Measurements from ENCODE around the gene LDB3.

The LDB3 gene

GRCh38 chr10:86684331-86685097, 16.2 kb downstream of the LDB3 start:
- H3K4me1 Mint-ChIP-seq (ENCODE audit: low read depth): no peaks in the 10 kb centered on the region
- H3K27me3 Mint-ChIP-seq: no peaks in the 10 kb centered on the region
- no peaks in the 10 kb centered on the region for H3K9me3 Mint-ChIP-seq
- H3K4me3 Mint-ChIP-seq: no peak overlapping the region
- H3K27ac Mint-ChIP-seq: no peak overlapping the region
- H3K36me3 Mint-ChIP-seq (ENCODE audit: low read depth): no peaks in the 10 kb centered on the region

DNA sequence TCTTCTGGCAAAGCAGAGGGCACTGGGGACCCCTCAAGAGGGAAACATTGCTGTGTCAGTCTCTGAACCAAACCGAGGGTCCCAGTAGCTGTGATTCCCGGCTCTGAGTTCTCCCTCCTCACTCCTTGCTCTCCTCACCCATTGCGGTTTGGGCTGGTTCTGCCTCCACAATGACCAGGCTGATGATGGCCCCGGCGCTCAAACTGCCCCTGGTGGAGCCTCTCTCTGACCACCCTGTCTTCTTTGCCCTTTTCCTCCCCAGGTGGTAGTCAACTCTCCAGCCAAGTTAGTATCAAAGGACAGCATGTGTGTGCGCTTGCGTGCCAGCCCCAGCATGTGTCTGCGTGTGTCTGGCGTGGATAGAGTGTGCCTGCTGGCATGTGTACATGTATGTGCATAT, 17.1 kb downstream of the LDB3 start:
- no peaks in the 10 kb centered on the region for H3K36me3 Mint-ChIP-seq (ENCODE audit: low read depth)
- H3K27me3 Mint-ChIP-seq: no peaks in the 10 kb centered on the region
- H3K4me1 Mint-ChIP-seq (ENCODE audit: low read depth): no peaks in the 10 kb centered on the region
- H3K27ac Mint-ChIP-seq: no peak overlapping the region
- H3K9me3 Mint-ChIP-seq: no peaks in the 10 kb centered on the region
- no peak overlapping the region for H3K4me3 Mint-ChIP-seq

DNA sequence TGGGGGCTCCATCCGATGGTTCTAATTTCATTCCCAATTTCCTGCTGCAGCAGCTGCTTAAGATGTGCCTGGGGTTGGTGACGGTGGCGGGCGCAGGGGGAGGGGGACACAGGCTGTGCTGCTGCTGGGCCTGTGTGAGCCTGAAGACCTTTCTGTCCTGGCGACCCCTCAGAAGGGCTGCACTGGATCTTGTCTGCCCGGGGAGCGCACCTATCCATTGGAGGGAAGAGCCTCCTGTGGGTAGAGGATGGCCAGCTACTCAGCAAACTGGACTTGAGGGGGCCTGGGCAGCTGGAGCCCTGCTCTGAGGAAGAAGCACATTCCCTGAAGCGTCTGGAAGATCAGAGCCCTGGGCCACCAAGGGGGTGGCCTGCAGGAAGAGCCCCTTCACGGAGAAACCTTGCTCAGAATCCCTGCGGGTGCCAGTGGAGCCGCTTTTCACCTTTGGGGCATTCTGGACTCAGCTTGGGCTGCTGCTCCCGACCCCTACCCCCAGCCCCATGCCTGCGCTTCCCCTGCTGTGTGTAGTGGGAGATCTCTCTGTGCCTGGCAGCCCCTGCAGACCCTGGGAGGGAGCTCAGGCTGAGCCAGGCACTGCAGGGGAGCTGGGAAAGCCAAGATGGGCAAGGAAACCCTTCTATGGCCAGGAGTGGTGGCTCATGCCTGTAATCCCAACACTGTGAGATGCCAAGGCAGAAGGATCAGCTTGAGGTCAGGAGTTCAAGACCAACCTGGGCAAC, 17.8 kb downstream of the LDB3 start:
- H3K27me3 Mint-ChIP-seq: no peaks in the 10 kb centered on the region
- H3K4me1 Mint-ChIP-seq (ENCODE audit: low read depth): no peaks in the 10 kb centered on the region
- no peak overlapping the region for H3K27ac Mint-ChIP-seq
- H3K4me3 Mint-ChIP-seq: no peak overlapping the region
- H3K9me3 Mint-ChIP-seq: no peaks in the 10 kb centered on the region
- no peaks in the 10 kb centered on the region for H3K36me3 Mint-ChIP-seq (ENCODE audit: low read depth)

DNA sequence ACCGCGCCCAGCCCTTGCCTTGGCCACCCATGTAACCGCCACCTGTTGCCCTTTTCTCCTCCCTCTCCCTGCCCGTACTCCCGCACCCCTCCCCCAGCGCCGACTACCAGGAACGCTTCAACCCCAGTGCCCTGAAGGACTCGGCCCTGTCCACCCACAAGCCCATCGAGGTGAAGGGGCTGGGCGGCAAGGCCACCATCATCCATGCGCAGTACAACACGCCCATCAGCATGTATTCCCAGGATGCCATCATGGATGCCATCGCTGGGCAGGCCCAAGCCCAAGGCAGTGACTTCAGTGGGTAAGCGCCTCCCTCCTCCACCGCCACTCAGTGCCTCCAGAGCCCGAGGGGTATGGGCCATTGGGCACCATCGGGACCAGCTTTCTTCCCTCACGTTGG, 18.7 kb downstream of the LDB3 start:
- no peaks in the 10 kb centered on the region for H3K9me3 Mint-ChIP-seq
- no peaks in the 10 kb centered on the region for H3K36me3 Mint-ChIP-seq (ENCODE audit: low read depth)
- H3K4me1 Mint-ChIP-seq (ENCODE audit: low read depth): no peaks in the 10 kb centered on the region
- H3K27me3 Mint-ChIP-seq: no peaks in the 10 kb centered on the region
- H3K4me3 Mint-ChIP-seq: no peak overlapping the region
- H3K27ac Mint-ChIP-seq: no peak overlapping the region

DNA sequence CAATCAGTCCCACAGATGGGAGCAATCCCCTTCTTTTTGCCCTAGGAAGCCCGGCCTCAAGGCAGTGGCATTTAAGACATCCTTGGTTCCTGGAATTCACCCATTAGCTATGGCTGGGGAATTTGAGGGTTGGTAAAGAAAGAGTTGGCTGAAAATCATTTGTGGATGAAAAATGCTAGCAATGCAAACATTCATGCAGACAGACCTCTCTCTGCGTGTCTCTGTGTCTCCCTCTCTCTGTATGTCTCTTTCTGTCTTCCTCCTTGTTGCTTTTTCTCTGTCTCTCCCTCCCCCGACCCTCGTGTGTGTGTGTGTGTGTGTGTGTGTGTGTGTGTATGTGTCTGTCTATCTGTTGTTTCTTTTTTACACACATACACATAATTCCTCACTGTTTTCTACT, 19.4 kb downstream of the LDB3 start:
- H3K9me3 Mint-ChIP-seq: no peaks in the 10 kb centered on the region
- no peak overlapping the region for H3K4me3 Mint-ChIP-seq
- no peaks in the 10 kb centered on the region for H3K27me3 Mint-ChIP-seq
- H3K36me3 Mint-ChIP-seq (ENCODE audit: low read depth): no peaks in the 10 kb centered on the region
- no peaks in the 10 kb centered on the region for H3K4me1 Mint-ChIP-seq (ENCODE audit: low read depth)
- no peak overlapping the region for H3K27ac Mint-ChIP-seq

DNA sequence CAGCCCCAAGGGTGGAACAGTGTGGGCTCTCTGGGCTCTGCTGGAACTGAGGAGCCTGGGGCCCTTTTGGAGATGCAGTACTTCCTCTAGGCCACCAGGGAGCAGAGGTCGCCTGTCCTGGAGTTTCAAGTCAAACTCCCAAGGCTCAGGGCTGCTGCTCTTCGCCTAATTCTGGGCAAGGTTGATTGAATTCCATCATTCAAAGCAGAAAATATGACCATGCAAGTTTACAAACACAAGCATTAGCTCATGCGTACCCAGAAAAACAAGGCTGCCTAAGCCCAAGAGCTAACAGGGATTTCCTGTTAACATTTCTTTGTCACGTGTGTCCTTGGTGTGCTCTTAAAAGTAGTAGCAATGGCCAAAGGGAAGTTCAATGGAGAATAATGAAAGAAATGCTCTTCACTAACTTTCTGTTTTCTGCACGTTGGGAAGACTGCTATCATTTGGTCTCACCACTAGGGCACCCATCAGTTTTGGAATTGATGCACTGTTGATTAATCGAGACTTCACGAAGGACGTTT, 20.1 kb downstream of the LDB3 start:
- Mint-ChIP-seq H3K27me3 (no peaks in the 10 kb centered on the region), H3K4me1 (ENCODE audit: low read depth) (no peaks in the 10 kb centered on the region), H3K4me3 (no peak overlapping the region), H3K36me3 (ENCODE audit: low read depth) (no peaks in the 10 kb centered on the region), H3K27ac (no peak overlapping the region), H3K9me3 (no peaks in the 10 kb centered on the region)

DNA sequence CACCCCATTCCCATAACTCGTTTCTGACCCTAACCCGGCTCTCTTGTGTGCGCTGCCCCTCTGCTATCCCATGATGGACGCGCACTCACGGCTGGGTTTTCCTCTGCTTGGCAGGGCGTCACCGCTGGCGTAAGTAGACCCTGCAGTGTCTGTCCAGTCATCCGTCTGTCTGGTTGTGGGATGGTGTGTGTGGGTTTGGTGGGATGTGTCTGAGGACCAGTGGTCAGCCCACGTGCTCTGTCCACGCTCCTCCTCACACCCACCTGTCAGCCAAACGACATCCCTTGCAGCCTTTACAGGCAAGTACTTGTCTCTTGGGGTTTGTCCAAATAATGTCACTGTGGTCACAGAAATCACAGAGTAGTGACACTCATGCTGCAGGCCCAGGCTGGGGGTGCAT, 20.8 kb downstream of the LDB3 start:
- no peak overlapping the region for H3K27ac Mint-ChIP-seq
- no peaks in the 10 kb centered on the region for H3K36me3 Mint-ChIP-seq (ENCODE audit: low read depth)
- H3K9me3 Mint-ChIP-seq: no peaks in the 10 kb centered on the region
- H3K4me1 Mint-ChIP-seq (ENCODE audit: low read depth): no peaks in the 10 kb centered on the region
- no peaks in the 10 kb centered on the region for H3K27me3 Mint-ChIP-seq
- no peak overlapping the region for H3K4me3 Mint-ChIP-seq

DNA sequence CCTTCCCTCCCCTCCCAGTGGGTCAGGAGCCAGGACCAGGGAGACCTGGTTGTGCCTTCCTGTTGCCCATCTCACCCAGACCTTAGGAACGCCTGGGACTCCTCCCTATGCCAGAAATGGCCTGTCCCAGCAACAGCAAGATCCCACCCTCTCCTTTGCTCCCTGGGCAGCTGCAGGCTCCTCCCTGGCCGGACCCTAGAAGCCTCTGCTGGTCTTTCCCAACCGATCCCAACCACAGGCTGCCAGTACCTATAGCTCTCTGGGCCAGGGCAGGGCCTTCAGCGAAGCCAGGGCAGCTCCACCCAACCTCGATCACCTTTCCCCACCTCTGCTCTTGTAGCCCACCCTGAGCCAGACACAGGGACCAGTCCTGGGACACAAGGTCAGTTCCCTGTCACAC, 21.9 kb downstream of the LDB3 start:
- no peaks in the 10 kb centered on the region for H3K9me3 Mint-ChIP-seq
- H3K27me3 Mint-ChIP-seq: no peaks in the 10 kb centered on the region
- H3K27ac Mint-ChIP-seq: no peak overlapping the region
- no peaks in the 10 kb centered on the region for H3K36me3 Mint-ChIP-seq (ENCODE audit: low read depth)
- no peak overlapping the region for H3K4me3 Mint-ChIP-seq
- H3K4me1 Mint-ChIP-seq (ENCODE audit: low read depth): no peaks in the 10 kb centered on the region

- H3K27me3 Mint-ChIP-seq: no peaks in the 10 kb centered on the region
- no peaks in the 10 kb centered on the region for H3K4me1 Mint-ChIP-seq (ENCODE audit: low read depth)
- H3K27ac Mint-ChIP-seq: no peak overlapping the region
- no peak overlapping the region for H3K4me3 Mint-ChIP-seq
- H3K9me3 Mint-ChIP-seq: no peaks in the 10 kb centered on the region
- no peaks in the 10 kb centered on the region for H3K36me3 Mint-ChIP-seq (ENCODE audit: low read depth)
These were observed 22.4 kb downstream of the LDB3 start for GRCh38 chr10:86690657-86691084.

GRCh38 chr10:86691333-86692022, 23.2 kb downstream of the LDB3 start:
- H3K27ac Mint-ChIP-seq: no peak overlapping the region
- H3K4me3 Mint-ChIP-seq: no peak overlapping the region
- H3K9me3 Mint-ChIP-seq: no peaks in the 10 kb centered on the region
- no peaks in the 10 kb centered on the region for H3K4me1 Mint-ChIP-seq (ENCODE audit: low read depth)
- no peaks in the 10 kb centered on the region for H3K27me3 Mint-ChIP-seq
- H3K36me3 Mint-ChIP-seq (ENCODE audit: low read depth): no peaks in the 10 kb centered on the region

DNA sequence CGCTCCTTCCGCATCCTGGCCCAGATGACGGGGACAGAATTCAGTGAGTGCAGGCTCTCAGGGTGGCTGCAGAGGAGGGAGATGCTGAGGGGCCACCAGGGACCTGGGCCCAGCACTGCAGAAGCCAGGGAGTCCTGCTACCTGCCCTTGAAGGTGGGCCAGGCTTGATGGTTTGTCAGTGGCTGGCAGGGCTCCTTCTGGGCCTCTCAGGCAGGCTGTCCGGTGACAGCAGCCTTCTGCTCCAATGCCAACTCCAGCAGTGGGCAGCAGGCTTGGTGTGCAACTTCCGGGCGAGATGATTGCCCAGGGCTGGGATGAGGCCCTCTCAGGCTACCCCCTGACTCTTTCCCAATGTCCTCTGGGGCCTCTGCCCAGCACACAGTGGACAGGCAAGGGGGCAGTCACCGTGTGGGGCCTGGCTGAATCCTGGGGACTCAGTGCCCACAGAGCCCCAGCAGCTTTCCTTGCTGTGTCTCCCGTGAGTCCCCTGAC, 23.8 kb downstream of the LDB3 start:
- Mint-ChIP-seq H3K9me3 (no peaks in the 10 kb centered on the region), H3K4me3 (no peak overlapping the region), H3K27ac (no peak overlapping the region), H3K27me3 (no peaks in the 10 kb centered on the region), H3K36me3 (ENCODE audit: low read depth) (no peaks in the 10 kb centered on the region), H3K4me1 (ENCODE audit: low read depth) (no peaks in the 10 kb centered on the region)

DNA sequence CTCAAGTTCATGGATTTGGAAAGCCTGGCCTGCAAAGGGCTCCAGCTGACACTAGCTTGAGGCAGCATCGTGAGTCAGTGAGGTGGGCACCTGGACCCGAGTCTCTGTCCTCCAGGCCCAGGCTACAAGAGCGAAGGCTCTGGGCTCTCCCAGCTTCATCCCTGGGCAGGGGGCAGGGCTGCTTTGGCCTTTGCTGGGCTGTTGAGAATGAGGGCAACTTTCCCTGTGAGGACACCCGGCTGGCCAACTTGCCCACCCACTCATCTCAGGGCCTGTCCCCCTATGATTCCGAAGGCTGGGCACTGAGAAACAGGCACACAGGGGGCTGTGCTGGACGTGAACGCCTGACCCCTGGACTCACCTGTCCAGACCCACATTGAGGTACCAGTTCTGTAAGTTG, 24.4 kb downstream of the LDB3 start:
- no peaks in the 10 kb centered on the region for H3K4me1 Mint-ChIP-seq (ENCODE audit: low read depth)
- H3K36me3 Mint-ChIP-seq (ENCODE audit: low read depth): no peaks in the 10 kb centered on the region
- H3K9me3 Mint-ChIP-seq: no peaks in the 10 kb centered on the region
- H3K27me3 Mint-ChIP-seq: no peaks in the 10 kb centered on the region
- no peak overlapping the region for H3K4me3 Mint-ChIP-seq
- H3K27ac Mint-ChIP-seq: no peak overlapping the region

DNA sequence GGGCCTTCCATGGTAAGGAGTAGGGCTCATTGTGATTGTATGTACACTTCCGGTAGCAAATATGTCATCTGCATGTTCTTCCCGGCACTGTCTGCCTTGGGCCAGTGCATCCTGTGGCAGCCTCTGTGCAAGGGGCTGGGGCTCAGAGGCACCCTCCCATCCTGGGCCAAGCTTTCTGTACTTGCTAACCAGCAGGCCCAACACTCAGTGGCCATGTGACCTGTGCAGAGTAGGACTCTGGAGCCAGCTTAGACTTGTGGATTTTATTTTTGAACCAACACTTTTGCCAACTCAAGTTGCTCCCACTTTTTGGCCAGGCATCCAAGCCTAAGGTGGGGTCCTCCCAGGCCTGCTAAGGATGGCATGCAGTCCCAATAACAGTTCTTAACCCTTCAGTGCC, 25.0 kb downstream of the LDB3 start:
- Mint-ChIP-seq H3K36me3 (ENCODE audit: low read depth) (no peaks in the 10 kb centered on the region), H3K4me3 (no peak overlapping the region), H3K9me3 (no peaks in the 10 kb centered on the region), H3K27me3 (no peaks in the 10 kb centered on the region), H3K4me1 (ENCODE audit: low read depth) (no peaks in the 10 kb centered on the region), H3K27ac (no peak overlapping the region)

- H3K36me3 Mint-ChIP-seq (ENCODE audit: low read depth): no peaks in the 10 kb centered on the region
- H3K27ac Mint-ChIP-seq: no peak overlapping the region
- H3K4me3 Mint-ChIP-seq: no peak overlapping the region
- H3K9me3 Mint-ChIP-seq: no peaks in the 10 kb centered on the region
- no peaks in the 10 kb centered on the region for H3K4me1 Mint-ChIP-seq (ENCODE audit: low read depth)
- H3K27me3 Mint-ChIP-seq: no peaks in the 10 kb centered on the region
These were observed 25.5 kb downstream of the LDB3 start for GRCh38 chr10:86693721-86694369.

Measured in stimulated activated naive CD8-positive, alpha-beta T cell treated with anti-CD3 and anti-CD28 coated beads, Interleukin-15, Interleukin-2, amounts not matched to agents 100 ng/mL and 50 ng/mL, for 24 hours (primary cell).